Measurements from ENCODE around the gene MCF2L. TPM values are rescaled to one million over a fixed set of nuclear protein-coding genes. Genes with fewer than 3 reads are reported as not detected.
"Not testable (repeated sequence)": the region's sequence is repeated elsewhere in the genome, so short reads cannot be mapped to it uniquely, and the experiment has no call there.

The MCF2L gene
- total RNA-seq, 2 experiments from 2014 or later = 7.9 to 8.7 TPM

DNA sequence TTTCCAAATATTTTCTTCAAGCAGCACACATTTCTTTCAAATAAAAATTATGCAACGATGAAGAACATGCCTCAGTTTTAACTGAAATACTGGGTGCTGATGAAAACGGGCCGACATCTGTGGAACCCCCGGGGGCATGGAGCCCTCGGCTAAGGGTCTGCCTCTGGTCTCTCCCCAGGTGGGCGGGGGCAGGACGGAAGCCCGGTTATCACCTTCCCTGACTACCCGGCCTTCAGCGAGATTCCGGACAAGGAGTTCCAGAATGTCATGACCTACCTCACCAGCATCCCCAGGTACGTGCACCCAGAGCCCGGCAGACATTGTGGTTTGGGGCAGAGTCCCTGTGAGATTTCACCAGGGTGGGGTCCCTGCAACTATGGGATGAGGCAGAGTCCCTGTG, 55.5 kb downstream of the MCF2L start:
- CTCF ChIA-PET = no interaction called here
- POLR2A ChIA-PET = no interaction called here

DNA sequence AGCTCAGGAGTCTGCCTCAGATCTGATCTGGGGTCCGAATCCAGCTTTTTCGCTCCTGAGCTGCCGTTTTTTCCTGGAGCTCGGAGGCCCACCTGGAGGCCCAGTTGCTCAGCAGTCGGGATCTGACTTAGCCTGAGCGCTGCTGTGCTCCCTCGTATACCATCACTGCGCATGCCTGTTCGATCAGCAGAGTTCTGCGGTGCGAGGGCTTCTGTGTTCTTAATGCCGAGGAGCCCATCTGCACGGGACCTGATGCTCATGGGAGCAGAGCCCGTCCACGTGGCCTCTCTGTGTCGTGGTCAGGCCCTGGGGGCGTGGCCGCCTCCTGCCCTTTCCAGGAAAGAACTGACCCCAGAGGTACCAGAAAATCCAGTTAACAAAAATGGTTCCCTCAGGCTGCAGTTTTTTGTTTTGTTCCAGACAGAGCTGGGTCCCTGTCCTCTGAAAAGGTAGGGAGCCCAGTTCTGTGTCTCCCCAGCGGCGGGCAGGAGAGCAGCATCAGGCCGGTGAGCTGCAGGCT, 57.4 kb downstream of the MCF2L start:
- CTCF ChIA-PET = interaction anchor here (1.1 kb wide), 1 partner anchor 83 kb away, joined by 3 read pairs; no protein-coding TSS in a partner anchor
- POLR2A ChIA-PET = no interaction called here

DNA sequence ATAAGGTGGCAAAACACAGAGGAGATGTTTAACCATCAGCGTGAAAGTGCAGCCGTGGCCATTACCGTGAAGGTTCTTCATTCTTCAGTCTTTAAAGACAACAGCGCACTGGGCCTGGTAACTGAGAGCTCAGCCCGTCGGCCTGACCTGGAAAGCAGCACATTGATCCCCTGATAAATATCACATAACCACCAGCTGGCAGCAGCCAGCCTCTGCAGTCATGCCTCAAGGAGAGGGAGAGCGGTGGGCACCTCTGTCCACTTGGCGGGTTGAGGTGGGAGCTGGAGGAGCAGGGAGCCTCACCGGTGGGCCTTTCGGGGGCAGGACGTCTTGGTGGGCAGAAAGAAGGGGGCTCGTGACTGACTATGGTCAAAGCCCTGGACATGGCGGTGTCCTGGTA, 58.1 kb downstream of the MCF2L start:
- ChIA-PET POLR2A (no interaction called here), CTCF (interaction anchor here (1.1 to 3.9 kb wide), 2 partner anchors 84 kb away, joined by 3 to 25 read pairs; no protein-coding TSS in a partner anchor)

DNA sequence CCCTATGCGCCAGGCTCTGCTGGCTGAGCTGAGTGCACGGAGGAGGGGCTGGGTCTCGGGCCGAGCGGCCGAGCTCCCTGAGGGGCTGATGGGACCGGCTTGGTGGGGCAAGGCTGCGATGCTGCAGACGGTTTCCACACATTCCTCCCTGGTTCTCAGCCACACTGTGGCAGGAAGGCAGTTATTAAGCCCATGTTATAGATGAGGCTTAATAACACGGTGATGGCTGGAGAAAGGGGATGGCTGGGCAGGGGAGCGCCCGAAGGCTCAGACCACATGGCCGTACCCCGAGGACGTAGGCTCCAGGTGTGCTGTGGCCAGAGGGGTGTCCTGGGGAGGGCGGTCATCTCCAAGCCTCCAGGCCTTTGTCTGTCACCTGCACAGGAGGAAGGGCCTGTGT, 58.6 kb downstream of the MCF2L start:
- CTCF ChIA-PET = interaction anchor here (3.9 kb wide), 1 partner anchor 85 kb away, joined by 25 read pairs; no protein-coding TSS in a partner anchor
- POLR2A ChIA-PET = no interaction called here

DNA sequence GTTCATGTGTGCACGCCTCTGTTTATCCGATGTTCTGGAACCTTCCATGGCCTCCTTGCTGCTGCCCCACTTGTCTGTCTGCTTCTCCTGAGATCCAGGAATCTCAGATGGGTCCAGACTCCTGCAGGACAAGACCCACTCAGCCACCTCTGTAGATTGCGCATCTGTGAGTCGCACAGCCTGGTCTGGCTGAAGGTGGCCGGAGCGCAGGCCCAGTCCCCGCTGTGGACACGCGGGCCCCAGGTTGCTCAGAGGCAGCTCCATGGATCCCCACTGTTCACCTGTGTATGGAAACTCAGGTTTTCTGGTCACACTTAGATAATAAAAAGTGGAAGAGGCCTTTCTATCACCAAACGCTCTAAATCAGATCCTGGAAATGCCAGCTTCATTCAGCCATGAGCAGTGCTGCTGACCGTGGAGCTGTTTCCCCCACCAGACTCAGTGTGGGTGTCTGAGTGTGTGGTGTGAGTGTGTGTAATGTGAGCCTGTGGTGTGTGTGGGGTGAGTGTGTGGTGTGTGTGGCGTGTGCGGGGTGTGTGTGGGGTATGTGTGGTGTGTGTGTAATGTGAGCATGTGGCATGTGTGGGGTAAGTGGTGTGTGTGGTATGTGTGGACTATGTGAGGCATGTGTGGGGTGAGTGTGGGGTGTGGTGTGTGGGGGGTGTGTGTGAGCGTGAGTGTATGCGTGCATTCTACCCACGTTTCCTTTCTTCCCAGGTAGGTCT, 59.5 kb downstream of the MCF2L start:
- CTCF ChIA-PET = interaction anchor here (1.2 to 3.9 kb wide), 4 partner anchors 10 to 88 kb away, joined by 3 to 25 read pairs (median 6); no protein-coding TSS in a partner anchor
- POLR2A ChIA-PET = no interaction called here

DNA sequence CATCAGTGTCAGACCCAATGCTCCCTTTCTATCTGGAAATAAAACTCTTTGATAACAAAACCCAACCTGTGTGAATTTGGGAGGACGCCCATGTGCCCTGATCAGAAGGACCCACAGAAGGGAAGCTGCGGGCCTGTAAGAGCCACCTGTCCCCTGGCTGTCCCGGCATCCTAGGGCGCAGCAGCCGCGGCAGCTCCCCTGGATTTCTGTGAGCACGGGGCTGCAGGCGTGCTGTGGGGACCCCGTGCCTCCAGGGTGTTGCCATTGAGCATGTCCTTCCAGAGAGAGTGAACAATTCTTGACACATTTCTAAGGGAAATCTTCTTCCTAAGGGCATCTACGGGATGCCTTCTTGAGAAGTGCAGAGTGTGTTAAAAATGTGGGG, 60.0 kb downstream of the MCF2L start:
- CTCF ChIA-PET = interaction anchor here (1.2 to 3.9 kb wide), 4 partner anchors 11 to 89 kb away, joined by 3 to 25 read pairs (median 6); no protein-coding TSS in a partner anchor
- POLR2A ChIA-PET = no interaction called here

DNA sequence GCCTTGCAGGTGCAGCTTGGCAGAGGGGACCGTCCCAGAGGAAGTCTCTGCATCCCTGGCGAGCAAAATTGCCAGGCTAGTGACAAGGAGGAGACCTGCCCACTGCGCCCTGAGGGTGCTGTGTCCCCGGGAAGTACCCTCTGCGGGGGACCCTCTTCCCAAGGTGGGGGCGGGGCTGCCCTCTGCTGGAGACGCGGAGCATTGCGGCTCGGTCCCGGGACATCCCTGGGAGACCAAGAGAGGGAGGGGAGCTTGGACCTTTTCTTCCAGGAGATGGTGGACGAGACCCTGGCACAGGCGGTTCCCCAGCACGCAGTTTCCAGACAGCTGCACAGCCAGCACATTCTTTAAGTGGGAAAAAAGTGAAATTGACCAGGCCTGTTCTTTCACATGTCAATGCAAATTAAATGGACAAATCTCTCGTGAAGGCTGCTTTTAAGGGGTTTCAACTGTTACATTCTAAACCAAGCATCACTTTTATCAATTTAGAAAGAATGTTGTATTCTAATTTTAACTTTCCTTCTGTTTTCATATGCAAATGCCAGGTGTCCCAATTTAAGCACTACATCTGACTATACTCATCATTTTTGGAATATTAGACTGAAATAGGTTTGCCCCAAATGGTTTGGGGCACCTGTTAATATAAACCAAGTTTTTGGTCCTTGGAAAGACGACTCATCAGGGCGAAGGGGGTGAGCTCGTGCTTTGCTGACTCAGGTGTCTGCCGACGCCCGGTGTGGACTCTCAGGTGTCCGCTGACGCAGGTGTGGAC, 60.7 kb downstream of the MCF2L start:
- ChIA-PET POLR2A (interaction anchor here (0.6 kb wide), 1 partner anchor 172 kb away, joined by 3 read pairs; no protein-coding TSS in a partner anchor), CTCF (interaction anchor here (0.6 to 3.9 kb wide), 9 partner anchors 11 to 180 kb away, joined by 3 to 25 read pairs (median 3); partner anchors contain the start of genes CUL4A and MCF2L)

DNA sequence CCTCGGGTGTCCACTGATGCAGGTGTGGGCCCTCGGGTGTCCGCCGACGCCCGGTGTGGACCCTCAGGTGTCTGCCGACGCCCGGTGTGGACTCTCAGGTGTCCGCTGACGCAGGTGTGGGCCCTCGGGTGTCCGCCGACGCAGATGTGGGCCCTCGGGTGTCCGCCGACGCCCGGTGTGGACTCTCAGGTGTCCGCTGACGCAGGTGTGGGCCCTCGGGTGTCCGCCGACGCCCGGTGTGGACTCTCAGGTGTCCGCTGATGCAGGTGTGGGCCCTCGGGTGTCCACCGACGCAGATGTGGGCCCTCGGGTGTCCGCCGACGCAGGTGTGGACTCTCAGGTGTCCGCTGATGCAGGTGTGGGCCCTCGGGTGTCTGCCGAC, 61.2 kb downstream of the MCF2L start:
- CTCF ChIA-PET = interaction anchor here (0.7 to 3.9 kb wide), 3 partner anchors 81 to 180 kb away, joined by 3 to 25 read pairs (median 5); partner anchors contain the start of gene CUL4A
- POLR2A ChIA-PET = not testable (repeated sequence)

DNA sequence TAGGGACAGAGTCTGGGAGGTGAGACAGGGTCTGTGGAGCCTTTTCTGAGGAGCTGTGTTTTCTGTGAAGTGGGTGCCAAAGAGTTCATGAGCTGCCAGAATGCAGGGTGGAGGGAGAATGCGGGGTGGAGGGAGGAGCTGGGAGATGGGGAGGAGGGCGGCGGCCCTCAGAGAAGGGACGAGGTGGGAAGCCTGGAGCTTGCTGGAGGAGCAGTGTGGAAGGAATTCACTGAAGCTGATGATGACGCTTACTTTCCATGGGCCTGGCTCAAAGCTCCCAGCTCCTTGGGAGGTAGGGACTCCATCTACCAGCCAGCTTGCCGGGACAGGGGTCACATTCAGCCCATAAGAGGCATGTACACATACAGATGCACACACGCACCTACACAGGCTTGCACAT, 62.5 kb downstream of the MCF2L start:
- POLR2A ChIA-PET = no interaction called here
- CTCF ChIA-PET = no interaction called here

DNA sequence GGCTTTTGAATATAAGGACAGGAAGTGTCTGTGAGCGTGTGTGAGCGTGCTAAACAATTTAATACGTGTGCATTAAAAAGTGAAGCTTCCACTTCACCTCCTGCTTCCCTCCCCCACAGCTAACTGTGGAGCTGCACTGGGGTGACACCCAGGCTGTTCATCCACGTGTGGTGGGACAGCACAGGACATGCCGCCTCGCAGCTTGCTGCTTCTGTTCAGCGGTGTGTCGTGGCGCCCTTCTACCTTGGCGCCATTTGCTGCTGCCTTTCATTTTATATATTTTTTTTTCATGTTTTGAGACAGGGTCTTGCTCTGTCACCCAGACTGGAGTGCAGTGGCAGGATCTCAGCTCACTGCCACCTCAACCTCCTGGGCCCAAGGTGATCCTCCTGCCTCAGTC, 63.3 kb downstream of the MCF2L start:
- ChIA-PET POLR2A (no interaction called here), CTCF (no interaction called here)

DNA sequence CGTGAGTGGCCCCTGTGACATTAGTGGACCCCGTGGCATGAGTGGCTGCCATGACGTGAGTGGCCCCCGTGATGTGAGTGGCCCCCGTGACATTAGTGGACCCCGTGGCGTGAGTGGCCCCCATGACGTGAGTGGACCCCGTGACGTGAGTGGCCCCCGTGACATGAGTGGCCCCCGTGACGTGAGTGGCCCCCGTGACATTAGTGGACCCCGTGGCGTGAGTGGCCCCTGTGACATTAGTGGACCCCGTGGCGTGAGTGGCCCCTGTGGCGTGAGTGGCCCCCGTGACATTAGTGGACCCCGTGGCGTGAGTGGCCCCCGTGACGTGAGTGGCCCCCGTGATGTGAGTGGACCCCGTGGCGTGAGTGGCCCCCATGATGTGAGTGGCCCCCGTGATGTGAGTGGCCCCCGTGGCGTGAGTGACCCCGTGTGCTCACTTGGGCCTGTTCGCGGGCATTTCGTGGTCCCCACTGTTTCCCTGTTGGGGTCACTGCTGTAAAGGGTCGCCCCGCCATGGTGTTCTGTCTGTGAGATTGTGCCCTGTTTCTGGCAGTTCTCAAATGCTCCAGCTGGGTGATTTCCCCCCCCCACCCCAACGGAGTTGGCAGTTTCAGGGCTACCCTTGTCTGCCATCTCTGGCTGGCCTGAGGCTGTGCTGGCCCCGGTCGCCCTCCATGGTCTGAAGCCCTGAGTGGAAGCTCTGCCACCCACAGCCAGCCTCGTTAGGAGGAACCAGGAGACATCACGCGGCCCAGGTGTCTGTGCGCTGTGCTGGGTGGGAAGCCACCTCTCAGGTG, 64.2 kb downstream of the MCF2L start:
- POLR2A ChIA-PET = no interaction called here
- CTCF ChIA-PET = no interaction called here

DNA sequence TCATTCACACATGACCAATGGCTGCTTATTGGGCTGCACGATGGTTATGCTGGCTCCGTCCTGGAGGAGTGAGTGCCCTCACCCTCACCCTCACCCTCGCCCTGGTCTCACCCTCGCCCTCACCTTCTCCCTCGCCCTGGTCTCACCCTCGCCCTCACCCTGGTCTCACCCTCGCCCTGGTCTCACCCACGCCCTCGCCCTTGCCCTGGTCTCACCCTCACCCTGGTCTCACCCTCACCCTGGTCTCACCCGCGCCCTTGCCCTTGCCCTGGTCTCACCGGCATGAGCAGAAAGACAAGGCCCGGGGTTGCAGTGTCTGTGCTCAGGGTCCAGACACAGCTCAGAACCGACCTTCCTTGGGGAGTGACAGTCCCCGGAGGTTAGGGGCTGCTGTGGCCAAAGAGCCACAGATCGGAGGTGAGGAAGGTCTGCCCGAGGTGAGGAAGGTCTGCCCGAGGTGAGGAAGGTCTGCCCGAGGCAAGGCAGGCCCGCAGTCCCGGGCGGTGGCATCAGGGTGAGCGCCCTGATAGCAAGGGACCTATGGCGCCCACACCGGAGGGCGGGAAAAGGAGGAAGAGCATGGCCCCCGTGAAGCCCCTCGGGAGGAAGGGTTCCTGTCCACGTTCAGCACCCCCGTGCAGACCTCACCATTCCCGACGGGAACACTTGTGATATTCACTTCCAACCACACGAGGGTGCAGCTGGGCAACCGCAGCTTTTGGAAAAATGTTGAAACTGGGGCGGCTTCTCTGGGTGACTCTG, 65.6 kb downstream of the MCF2L start:
- ChIA-PET CTCF (no interaction called here), POLR2A (no interaction called here)

DNA sequence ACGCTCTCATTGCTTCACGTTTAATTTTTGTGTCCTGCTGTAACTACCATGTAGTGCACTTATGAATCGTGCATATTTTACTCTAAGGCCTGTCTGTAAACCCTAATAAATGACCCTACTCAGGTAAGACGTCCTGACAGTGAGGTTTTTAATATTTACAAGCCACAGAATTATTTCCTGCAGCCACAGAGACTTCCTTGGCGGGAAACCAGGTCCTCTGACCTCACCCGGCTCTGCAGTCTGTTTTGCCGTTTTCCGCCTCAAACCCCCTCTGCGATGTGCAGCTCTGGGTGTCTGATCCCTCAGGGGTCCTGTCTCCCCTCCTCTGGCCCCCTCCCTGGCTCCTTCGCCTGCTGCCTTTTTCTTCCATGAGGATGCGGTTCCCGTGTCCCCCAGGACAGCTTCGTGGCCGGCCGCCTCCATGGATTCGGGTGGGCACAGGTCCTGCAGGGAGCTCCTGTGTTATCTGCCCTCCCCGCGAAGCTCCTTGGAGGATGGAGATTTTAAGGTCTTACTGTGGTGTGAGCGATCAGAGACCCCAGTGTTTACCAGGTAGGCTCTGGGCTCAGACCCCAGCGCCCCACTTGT, 66.3 kb downstream of the MCF2L start:
- CTCF ChIA-PET = no interaction called here

DNA sequence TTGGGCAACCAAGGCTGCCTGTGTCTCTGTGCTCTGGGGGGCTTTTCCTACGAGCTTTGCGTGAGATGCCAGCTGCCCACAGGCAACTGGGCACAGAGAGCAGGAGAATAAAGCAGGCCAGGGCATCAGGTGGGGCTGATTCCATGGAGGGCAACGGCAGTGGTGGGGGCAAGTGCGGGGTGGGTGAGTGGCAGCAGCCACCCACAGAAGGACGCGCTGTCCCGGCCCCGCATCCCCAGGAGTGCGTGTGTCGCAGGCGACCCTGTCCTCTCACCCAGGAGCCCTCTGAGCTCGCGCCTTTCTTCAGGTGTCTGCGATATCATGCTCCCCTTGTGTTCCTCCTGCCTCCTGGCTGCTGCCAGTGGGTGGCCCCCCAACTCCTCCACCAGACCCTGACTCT, 67.4 kb downstream of the MCF2L start:
- ChIA-PET CTCF (no interaction called here), POLR2A (no interaction called here)

More for the DNA sequence above, 66.3 kb downstream of the MCF2L start:
- POLR2A ChIA-PET = no interaction called here

DNA sequence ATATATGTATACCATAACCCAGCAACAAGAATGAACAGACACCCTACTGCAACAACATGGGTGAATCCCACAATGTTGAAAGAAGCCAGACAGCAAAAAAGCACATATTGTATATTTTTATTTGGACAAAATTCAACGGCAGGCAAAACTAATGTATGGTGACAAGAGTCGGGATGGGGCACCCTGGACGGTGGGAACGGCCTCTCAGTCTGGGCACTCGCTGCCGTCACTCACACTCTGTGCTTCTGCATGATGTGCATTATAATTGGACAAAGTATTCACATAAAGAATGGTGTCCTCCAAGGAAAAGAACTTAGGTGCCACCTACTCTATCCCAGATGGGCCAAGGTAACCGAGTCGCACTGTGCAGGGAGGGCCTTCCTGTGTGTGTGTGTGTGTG, 71.0 kb downstream of the MCF2L start:
- ChIA-PET CTCF (no interaction called here), POLR2A (no interaction called here)

DNA sequence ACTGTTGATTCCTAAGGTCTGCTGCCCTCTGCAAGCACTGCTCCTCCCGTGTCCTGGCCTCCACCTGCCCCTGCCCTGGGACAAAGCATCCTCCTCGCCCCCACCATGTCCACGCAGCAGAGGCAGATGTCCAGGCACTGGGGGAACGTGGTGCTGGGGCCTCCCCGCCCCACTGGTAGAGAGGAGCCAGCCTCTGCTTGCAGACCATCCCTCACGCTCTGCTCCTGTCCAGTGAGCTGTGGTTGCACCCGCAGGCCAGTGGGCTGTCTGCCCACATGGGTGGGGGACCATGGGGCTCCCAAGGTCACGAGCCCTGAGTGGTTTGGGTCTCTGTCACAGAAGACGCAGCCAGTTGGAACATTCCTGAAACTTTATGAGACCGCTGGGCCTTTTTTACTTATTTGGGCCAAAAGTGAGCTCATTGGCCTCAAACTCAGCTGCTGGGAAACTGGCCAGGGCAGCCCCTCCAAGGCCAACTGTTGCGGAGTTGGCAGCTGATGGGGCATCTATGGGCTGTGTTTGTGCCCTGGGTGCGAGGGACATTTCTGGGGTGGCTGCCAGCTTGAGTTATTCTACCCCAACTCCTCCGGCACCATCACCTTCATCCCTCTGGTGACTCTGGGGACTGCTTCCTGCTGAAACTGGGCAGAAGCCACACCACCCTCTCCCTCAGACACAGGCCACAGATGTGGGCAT, 71.7 kb downstream of the MCF2L start:
- ChIA-PET POLR2A (no interaction called here), CTCF (no interaction called here)

DNA sequence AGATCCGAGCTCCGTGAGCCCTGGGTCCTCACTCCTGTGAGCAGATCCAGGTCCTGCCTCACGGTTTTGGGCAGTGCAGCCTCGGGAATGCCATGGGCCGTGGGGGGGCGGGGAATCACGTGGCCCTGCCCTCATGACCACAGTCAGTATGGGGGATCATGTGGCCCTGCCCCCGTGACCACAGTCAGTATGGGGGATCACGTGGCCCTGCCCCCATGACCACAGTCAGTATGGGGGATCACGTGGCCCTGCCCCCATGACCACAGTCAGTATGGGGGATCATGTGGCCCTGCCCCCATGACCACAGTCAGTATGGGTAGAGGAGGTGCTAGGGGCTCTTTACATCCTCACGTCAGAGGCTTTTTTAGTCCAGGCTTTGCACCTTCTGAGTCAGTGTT, 72.3 kb downstream of the MCF2L start:
- CTCF ChIA-PET = no interaction called here
- POLR2A ChIA-PET = no interaction called here

DNA sequence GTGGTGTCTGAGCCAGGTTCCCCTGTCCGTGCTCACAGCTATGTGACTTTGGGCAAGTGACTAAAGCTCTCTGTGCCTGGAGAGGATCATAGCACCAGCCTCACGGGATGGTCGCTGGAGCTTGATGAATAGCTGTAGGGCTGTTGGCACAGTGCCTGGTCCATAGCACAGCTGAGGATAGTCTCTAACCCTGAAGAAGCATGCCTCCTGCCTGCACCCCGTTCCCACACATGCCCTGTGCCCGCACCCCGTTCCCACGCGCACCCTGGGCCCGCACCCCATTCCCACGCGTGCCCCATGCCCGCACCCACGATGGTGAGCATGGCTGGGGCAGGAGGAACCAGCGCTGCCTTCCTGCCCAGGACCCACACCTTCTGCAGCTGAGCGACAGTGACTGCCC, 72.9 kb downstream of the MCF2L start:
- POLR2A ChIA-PET = no interaction called here
- CTCF ChIA-PET = no interaction called here
